MM.1S (cell line): Measurements from ENCODE around the gene SH3BP2.

Experiments used
- DNase-seq: peaks from one replicate; pipeline ENCODE4 v3.0.0-alpha.2; 2015
- H2AFZ ChIP-seq: fragments of 300-600 bp; sonication (generic); 2 replicates; pipeline ENCODE4 v1.6.0; 2016; ENCODE audit warnings: antibody characterized with exemption, low read length
- H3F3A ChIP-seq: fragments of 300-600 bp; sonication (generic); 2 replicates; pipeline ENCODE4 v1.6.1; 2016; ENCODE audit warnings: mild to moderate bottlenecking, antibody characterized with exemption, low read length, moderate library complexity, mixed read lengths; ENCODE audit not compliant: insufficient read depth
- H3K27ac ChIP-seq: fragments of 300-600 bp; sonication (generic); 2 replicates; pipeline ENCODE4 v1.5.1; 2016; ENCODE audit warnings: mild to moderate bottlenecking, low read length
- H3K27me3 ChIP-seq: fragments of 300-600 bp; sonication (generic); replicated peaks from 2 replicates; pipeline ENCODE4 v1.6.0; 2016; ENCODE audit warnings: low read length; ENCODE audit not compliant: insufficient read depth
- H3K36me3 ChIP-seq: fragments of 300-600 bp; sonication (generic); replicated peaks from 2 replicates; pipeline ENCODE4 v1.6.1; 2016; ENCODE audit warnings: mild to moderate bottlenecking, low read length, mixed read lengths; ENCODE audit not compliant: insufficient read depth
- H3K4me1 ChIP-seq: fragments of 300-600 bp; sonication (generic); 2 replicates; pipeline ENCODE4 v1.6.1; 2016; ENCODE audit warnings: low read length, mixed read lengths
- H3K4me2 ChIP-seq: fragments of 300-600 bp; sonication (generic); 2 replicates; pipeline ENCODE4 v1.6.0; 2016; ENCODE audit warnings: low read depth, low read length
- H3K4me3 ChIP-seq: fragments of 300-600 bp; sonication (generic); 2 replicates; pipeline ENCODE4 v1.5.1; 2016; ENCODE audit warnings: low read length, mixed read lengths
- H3K79me2 ChIP-seq: fragments of 300-600 bp; sonication (generic); 2 replicates; pipeline ENCODE4 v1.6.1; 2016; ENCODE audit warnings: mixed run types, low read length, mixed read lengths
- H3K9ac ChIP-seq: fragments of 300-600 bp; sonication (generic); 2 replicates; pipeline ENCODE4 v1.6.1; 2016; ENCODE audit warnings: low read length, mixed read lengths
- H3K9me2 ChIP-seq: fragments of 300-600 bp; sonication (generic); replicated peaks from 2 replicates; pipeline ENCODE4 v1.6.1; 2016; ENCODE audit warnings: mild to moderate bottlenecking, low read length, mixed read lengths; ENCODE audit not compliant: insufficient read depth
- H3K9me3 ChIP-seq: fragments of 300-600 bp; sonication (generic); replicated peaks from 2 replicates; pipeline ENCODE4 v1.6.1; 2016; ENCODE audit warnings: mild to moderate bottlenecking, low read length, mixed read lengths; ENCODE audit not compliant: insufficient read depth
- H4K20me1 ChIP-seq: fragments of 300-600 bp; sonication (generic); 2 replicates; pipeline ENCODE4 v1.6.1; 2016; ENCODE audit warnings: mild to moderate bottlenecking, low read length, moderate library complexity, mixed read lengths; ENCODE audit not compliant: insufficient read depth
- CTCF ChIP-seq: fragments of 300-600 bp; sonication (generic); IDR thresholded peaks from 2 replicates; pipeline ENCODE4 v1.5.1; 2016; ENCODE audit warnings: antibody characterized with exemption, low read length, mixed read lengths
- EZH2 ChIP-seq: fragments of 300-600 bp; sonication (generic); optimal IDR thresholded peaks from 2 replicates; pipeline ENCODE3; 2017; ENCODE audit warnings: low read depth, mild to moderate bottlenecking, antibody characterized with exemption, low read length, mixed read lengths
- EZH2phosphoT487 ChIP-seq: fragments of 300-600 bp; sonication (generic); IDR thresholded peaks from 2 replicates; pipeline ENCODE4 v1.6.1; 2018; ENCODE audit warnings: antibody characterized with exemption, low read length

Gene SH3BP2

GRCh38 chr4:2832981-2833670, 40.2 kb downstream of the SH3BP2 start:
- H3K79me2 ChIP-seq: no peaks in the 10 kb centered on the region
- H3F3A ChIP-seq: no peaks in the 10 kb centered on the region
- no peaks in the 10 kb centered on the region for H3K9me3 ChIP-seq
- no peak overlapping the region for H2AFZ ChIP-seq
- H3K9me2 ChIP-seq: no peaks in the 10 kb centered on the region
- H3K4me3 ChIP-seq: no peak overlapping the region
- H3K27ac ChIP-seq: no peak overlapping the region
- H3K4me1 ChIP-seq: no peaks in the 10 kb centered on the region
- no peak for DNase-seq
- H3K36me3 ChIP-seq: no peaks in the 10 kb centered on the region
- TF ChIP-seq EZH2 (no peak), CTCF (no peak), EZH2phosphoT487 (no peak)
- H3K9ac ChIP-seq: no peak overlapping the region
- H3K4me2 ChIP-seq: no peak overlapping the region
- H3K27me3 ChIP-seq: no peaks in the 10 kb centered on the region
- H4K20me1 ChIP-seq: no peaks in the 10 kb centered on the region

- no peaks in the 10 kb centered on the region for H3K36me3 ChIP-seq
These were observed 40.8 kb downstream of the SH3BP2 start for GRCh38 chr4:2833671-2834000.

GRCh38 chr4:2834001-2834921, 41.4 kb downstream of the SH3BP2 start:
- TF ChIP-seq EZH2: no peak
- TF ChIP-seq CTCF: no peak
- TF ChIP-seq EZH2phosphoT487: no peak
- no peaks in the 10 kb centered on the region for H3K4me1 ChIP-seq
- no peaks in the 10 kb centered on the region for H4K20me1 ChIP-seq
- no peak overlapping the region for H3K9ac ChIP-seq
- no peaks in the 10 kb centered on the region for H3K9me3 ChIP-seq
- H3K36me3 ChIP-seq: no peaks in the 10 kb centered on the region
- H3K4me2 ChIP-seq: no peak overlapping the region
- H3K27me3 ChIP-seq: no peaks in the 10 kb centered on the region
- H3K27ac ChIP-seq: no peak overlapping the region
- H3K4me3 ChIP-seq: no peak overlapping the region
- H2AFZ ChIP-seq: no peak overlapping the region
- no peak for DNase-seq
- no peaks in the 10 kb centered on the region for H3F3A ChIP-seq
- no peaks in the 10 kb centered on the region for H3K79me2 ChIP-seq
- H3K9me2 ChIP-seq: no peaks in the 10 kb centered on the region

More at GRCh38 chr4:2833671-2834000, 40.8 kb downstream of the SH3BP2 start:
- no peaks in the 10 kb centered on the region for H3K79me2 ChIP-seq
- no peaks in the 10 kb centered on the region for H3K27me3 ChIP-seq
- no peak overlapping the region for H3K27ac ChIP-seq
- H3F3A ChIP-seq: no peaks in the 10 kb centered on the region
- TF ChIP-seq CTCF (no peak), EZH2phosphoT487 (no peak), EZH2 (no peak)
- H4K20me1 ChIP-seq: no peaks in the 10 kb centered on the region
- no peaks in the 10 kb centered on the region for H3K9me2 ChIP-seq
- no peak overlapping the region for H3K4me3 ChIP-seq
- H3K9ac ChIP-seq: no peak overlapping the region
- no peak for DNase-seq
- no peaks in the 10 kb centered on the region for H3K4me1 ChIP-seq
- H2AFZ ChIP-seq: no peak overlapping the region
- no peaks in the 10 kb centered on the region for H3K9me3 ChIP-seq
- H3K4me2 ChIP-seq: no peak overlapping the region
